HepG2 (cell line): ENCODE results near the gene PLXNA4. TPM values are rescaled to one million over a fixed set of nuclear protein-coding genes. Genes with fewer than 3 reads are reported as not detected.

ENCODE experiments used
- ATAC-seq: fragments of 200-7000 bp; cut with Tn5 transposase; 3 replicates; pipeline ENCODE4 v1.9.1; 2020; ENCODE audit warnings: mild to moderate bottlenecking, moderate library complexity
- BruUV-seq: library from RNA; stranded (reverse); fragments of 400-500 nt; replicated peaks from 2 replicates; lab custom pipeline; 2021; lab: Mats Ljungman, UMichigan
- CTCF ChIA-PET: fragments of 300-600 bp; formaldehyde crosslinking; extraction: SDS; loops from one replicate; lab custom pipeline; 2021; ENCODE audit warnings: low total read pairs, inconsistent platforms, low intra/inter-chr PET ratio; lab: Yijun Ruan, JAX
- POLR2A ChIA-PET: fragments of 350-600 bp; sonication (Branson Sonifier 250); formaldehyde crosslinking; loops from one replicate; lab custom pipeline; 2020; ENCODE audit warnings: antibody characterized with exemption, inconsistent platforms; lab: Yijun Ruan, JAX
- DNase-seq: peaks from one replicate; pipeline ENCODE4 v3.0.0-alpha.2; 2015; ENCODE audit warnings: low spot score
- FAIRE-seq: peaks from 3 replicates; lab custom pipeline; 2011; peaks lifted over from hg19 to GRCh38; lab: Jason Lieb, UNC
- H2AFZ ChIP-seq: one replicate; pipeline ENCODE4 v1.6.1; 2011; ENCODE audit warnings: low read length, inconsistent platforms
- H3K27ac ChIP-seq: fragments of 300-600 bp; 3 replicates; pipeline ENCODE4 v1.8.0; 2011; ENCODE audit warnings: mixed run types, mild to moderate bottlenecking, mixed read lengths, low read length, inconsistent platforms; ENCODE audit not compliant: insufficient read depth; ENCODE audit errors: extremely low read length
- H3K27me3 ChIP-seq, 2 experiments: fragments of 200-600 bp in 1 of 2; 2 replicates in 1 of 2; 3 replicates in 1 of 2; pipeline versions ENCODE4 v1.6.0 to v1.8.0; 2011; ENCODE audit warnings: low read length in 2 of 2, mild to moderate bottlenecking in 2 of 2, moderate library complexity in 2 of 2, inconsistent platforms in 1 of 2; ENCODE audit not compliant: insufficient read depth in 2 of 2, control insufficient read depth in 1 of 2
- H3K36me3 ChIP-seq, 2 experiments: fragments of 200-600 bp in 1 of 2; replicated peaks in 1 of 2; 2 replicates in 1 of 2; 3 replicates in 1 of 2; pipeline versions ENCODE4 v1.5.1 to v1.8.0; 2011; ENCODE audit warnings: low read length in 2 of 2, inconsistent platforms in 1 of 2; ENCODE audit not compliant: insufficient read depth in 2 of 2, control insufficient read depth in 1 of 2
- H3K4me1 ChIP-seq: 2 replicates; pipeline ENCODE4 v1.5.1; 2012; ENCODE audit warnings: low read length, inconsistent platforms; ENCODE audit not compliant: insufficient read depth
- H3K4me2 ChIP-seq: 2 replicates; pipeline ENCODE4 v1.6.0; 2011; ENCODE audit warnings: low read depth, low read length, inconsistent platforms
- H3K4me3 ChIP-seq, 3 experiments: fragments of 200-600 bp in 1 of 3; sonication (generic), shearing (Covaris generic) in 1 of 3; replicated peaks in 1 of 3; 2 replicates each; pipeline ENCODE4 v1.5.1; 2011 to 2016; ENCODE audit warnings: low read length in 3 of 3, inconsistent platforms in 2 of 3, low read depth in 2 of 3, mild to moderate bottlenecking in 2 of 3, control low read depth in 1 of 3, mixed read lengths in 1 of 3; ENCODE audit not compliant: insufficient read depth in 1 of 3
- H3K79me2 ChIP-seq: one replicate; pipeline ENCODE4 v1.6.1; 2011; ENCODE audit warnings: low read length, inconsistent platforms; ENCODE audit not compliant: insufficient read depth
- H3K9ac ChIP-seq: 2 replicates; pipeline ENCODE4 v1.6.0; 2011; ENCODE audit warnings: mild to moderate bottlenecking, low read depth, low read length, inconsistent platforms; ENCODE audit not compliant: insufficient read depth
- H3K9me3 ChIP-seq: 2 replicates; pipeline ENCODE4 v1.5.1; 2012; ENCODE audit warnings: mild to moderate bottlenecking, low read length
- H4K20me1 ChIP-seq: 2 replicates; pipeline ENCODE4 v1.6.0; 2011; ENCODE audit warnings: inconsistent platforms, mild to moderate bottlenecking, low read length, moderate library complexity; ENCODE audit not compliant: insufficient read depth
- KAT7 ChIP-seq: IDR thresholded peaks from 2 replicates; pipeline ENCODE4 v1.6.1; 2018; ENCODE audit warnings: borderline replicate concordance, missing compliant biosample characterization
- SIX1 ChIP-seq: sonication (generic); formaldehyde crosslinking; IDR thresholded peaks from 2 replicates; pipeline ENCODE4 v1.4.0; 2020; ENCODE audit warnings: missing genetic modification reagents, borderline replicate concordance
- ZBTB38 ChIP-seq: sonication (generic); formaldehyde crosslinking; IDR thresholded peaks from 2 replicates; pipeline ENCODE4 v1.5.1; 2020; ENCODE audit warnings: mild to moderate bottlenecking, missing genetic modification reagents
- ZNF12 ChIP-seq: sonication (generic); formaldehyde crosslinking; IDR thresholded peaks from 2 replicates; pipeline ENCODE4 v1.5.0; 2020; ENCODE audit warnings: missing genetic modification reagents
- ZNF335 ChIP-seq: sonication (generic); formaldehyde crosslinking; IDR thresholded peaks from 2 replicates; pipeline ENCODE4 v1.4.0; 2020; ENCODE audit warnings: missing genetic modification reagents
- ZNF350 ChIP-seq: sonication (generic); formaldehyde crosslinking; IDR thresholded peaks from 2 replicates; pipeline ENCODE4 v1.4.0; 2020; ENCODE audit warnings: mild to moderate bottlenecking, low read depth, missing genetic modification reagents, borderline replicate concordance
- ZNF546 ChIP-seq: sonication (generic); formaldehyde crosslinking; conservative IDR thresholded peaks from 2 replicates; pipeline ENCODE4 v1.8.1; 2023; ENCODE audit warnings: mild to moderate bottlenecking, missing genetic modification reagents
- ZNF749 ChIP-seq: sonication (generic); formaldehyde crosslinking; IDR thresholded peaks from 2 replicates; pipeline ENCODE4 v1.8.0; 2022; ENCODE audit warnings: mild to moderate bottlenecking, missing genetic modification reagents, moderate library complexity, borderline replicate concordance
- WGBS: methylation state at CpG from one replicate; pipeline ENCODE4 v1.1.6; 2017; ENCODE audit warnings: low lambda C conversion rate; 5-methylcytosine and 5-hydroxymethylcytosine counted together
- in situ Hi-C: cut with HindIII; loops from 2 replicates; pipeline ENCODE4 v1.10.0; 2017; ENCODE audit warnings: low pct_unique_long_range_greater_than_20kb; ENCODE audit not compliant: extremely low pct_ligation_motif_present
- intact Hi-C: fragments of 100-400 bp; cut with micrococcal nuclease; formaldehyde crosslinking; loops from one replicate; pipeline ENCODE4 v1.10.0; 2022; ENCODE audit not compliant: unreplicated experiment
- polyA plus RNA-seq, 8 experiments: library from polyadenylated mRNA; depleted of rRNA in 3 of 8; stranded (reverse) in 7 of 8; unstranded in 1 of 8; fragments of >200 nt; fragmentation: Illumina TruSeq in 4 of 8; extraction: Trizol in 4 of 8; gene quantifications; 2 replicates each; pipeline versions ENCODE4 v1.2.1 to v1.2.3, GENCODE V29; 2011 to 2016; ENCODE audit warnings: low read depth in 4 of 8, missing spikeins in 1 of 8, mixed read lengths in 1 of 8; ENCODE audit not compliant: insufficient read depth in 1 of 8
- total RNA-seq, 5 experiments: library from RNA; depleted of rRNA; stranded (reverse); fragments of >200 nt; fragmentation: Illumina TruSeq; extraction: Trizol; gene quantifications; 2 replicates each; pipeline ENCODE4 v1.2.3, GENCODE V29; 2016; ENCODE audit warnings: low read depth in 1 of 5
- TF ChIP-seq, protein P1 (sequence below): sonication (generic); formaldehyde crosslinking; IDR thresholded peaks from 2 replicates; pipeline ENCODE4 v1.4.0; 2020; ENCODE audit warnings: missing genetic modification reagents
- TF ChIP-seq, protein P2 (sequence below): sonication (generic); formaldehyde crosslinking; IDR thresholded peaks from 2 replicates; pipeline ENCODE4 v1.4.0; 2020; ENCODE audit warnings: missing genetic modification reagents, mild to moderate bottlenecking, borderline replicate concordance
- TF ChIP-seq, protein P3 (sequence below): sonication (generic); formaldehyde crosslinking; IDR thresholded peaks from 2 replicates; pipeline ENCODE4 v1.9.0; 2021; ENCODE audit warnings: missing genetic modification reagents, borderline replicate concordance

The PLXNA4 gene
- total and polyA plus RNA-seq, 2 of the 13 experiments (the other 11 are each of a cell fraction or from before 2014, with no cell fraction given), result 0.01 to 0.04 TPM

DNA sequence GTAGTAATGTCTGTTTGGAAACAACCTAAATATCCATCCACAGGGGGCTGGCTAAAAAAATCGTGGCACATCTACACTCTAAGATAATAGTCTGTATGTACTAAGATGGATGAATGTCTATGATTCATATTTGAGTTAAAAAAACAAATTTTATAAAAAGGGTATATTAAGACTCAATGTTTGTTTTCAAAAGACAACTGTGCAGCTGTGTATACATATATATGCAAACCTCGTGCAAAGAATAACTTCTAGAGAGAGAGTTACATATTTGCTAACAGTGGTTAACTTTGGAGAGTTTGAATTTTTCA, 323.5 kb downstream of the PLXNA4 start:
- ChIA-PET POLR2A (no interaction called here), CTCF (no interaction called here)
- TF ChIP-seq ZBTB38 (CRISPR knock-in tag) (no peak), ZNF546 (CRISPR knock-in tag) (no peak), ZNF12 (CRISPR knock-in tag) (no peak), ZNF335 (CRISPR knock-in tag) (no peak), SIX1 (CRISPR knock-in tag) (no peak), KAT7 (CRISPR knock-in tag) (no peak), ZNF749 (CRISPR knock-in tag) (no peak), ZNF350 (CRISPR knock-in tag) (no peak)
- TF ChIP-seq, protein P1, sequence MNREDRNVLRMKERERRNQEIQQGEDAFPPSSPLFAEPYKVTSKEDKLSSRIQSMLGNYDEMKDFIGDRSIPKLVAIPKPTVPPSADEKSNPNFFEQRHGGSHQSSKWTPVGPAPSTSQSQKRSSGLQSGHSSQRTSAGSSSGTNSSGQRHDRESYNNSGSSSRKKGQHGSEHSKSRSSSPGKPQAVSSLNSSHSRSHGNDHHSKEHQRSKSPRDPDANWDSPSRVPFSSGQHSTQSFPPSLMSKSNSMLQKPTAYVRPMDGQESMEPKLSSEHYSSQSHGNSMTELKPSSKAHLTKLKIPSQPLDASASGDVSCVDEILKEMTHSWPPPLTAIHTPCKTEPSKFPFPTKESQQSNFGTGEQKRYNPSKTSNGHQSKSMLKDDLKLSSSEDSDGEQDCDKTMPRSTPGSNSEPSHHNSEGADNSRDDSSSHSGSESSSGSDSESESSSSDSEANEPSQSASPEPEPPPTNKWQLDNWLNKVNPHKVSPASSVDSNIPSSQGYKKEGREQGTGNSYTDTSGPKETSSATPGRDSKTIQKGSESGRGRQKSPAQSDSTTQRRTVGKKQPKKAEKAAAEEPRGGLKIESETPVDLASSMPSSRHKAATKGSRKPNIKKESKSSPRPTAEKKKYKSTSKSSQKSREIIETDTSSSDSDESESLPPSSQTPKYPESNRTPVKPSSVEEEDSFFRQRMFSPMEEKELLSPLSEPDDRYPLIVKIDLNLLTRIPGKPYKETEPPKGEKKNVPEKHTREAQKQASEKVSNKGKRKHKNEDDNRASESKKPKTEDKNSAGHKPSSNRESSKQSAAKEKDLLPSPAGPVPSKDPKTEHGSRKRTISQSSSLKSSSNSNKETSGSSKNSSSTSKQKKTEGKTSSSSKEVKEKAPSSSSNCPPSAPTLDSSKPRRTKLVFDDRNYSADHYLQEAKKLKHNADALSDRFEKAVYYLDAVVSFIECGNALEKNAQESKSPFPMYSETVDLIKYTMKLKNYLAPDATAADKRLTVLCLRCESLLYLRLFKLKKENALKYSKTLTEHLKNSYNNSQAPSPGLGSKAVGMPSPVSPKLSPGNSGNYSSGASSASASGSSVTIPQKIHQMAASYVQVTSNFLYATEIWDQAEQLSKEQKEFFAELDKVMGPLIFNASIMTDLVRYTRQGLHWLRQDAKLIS (CRISPR knock-in tag), result no peak
- TF ChIP-seq, protein P2, sequence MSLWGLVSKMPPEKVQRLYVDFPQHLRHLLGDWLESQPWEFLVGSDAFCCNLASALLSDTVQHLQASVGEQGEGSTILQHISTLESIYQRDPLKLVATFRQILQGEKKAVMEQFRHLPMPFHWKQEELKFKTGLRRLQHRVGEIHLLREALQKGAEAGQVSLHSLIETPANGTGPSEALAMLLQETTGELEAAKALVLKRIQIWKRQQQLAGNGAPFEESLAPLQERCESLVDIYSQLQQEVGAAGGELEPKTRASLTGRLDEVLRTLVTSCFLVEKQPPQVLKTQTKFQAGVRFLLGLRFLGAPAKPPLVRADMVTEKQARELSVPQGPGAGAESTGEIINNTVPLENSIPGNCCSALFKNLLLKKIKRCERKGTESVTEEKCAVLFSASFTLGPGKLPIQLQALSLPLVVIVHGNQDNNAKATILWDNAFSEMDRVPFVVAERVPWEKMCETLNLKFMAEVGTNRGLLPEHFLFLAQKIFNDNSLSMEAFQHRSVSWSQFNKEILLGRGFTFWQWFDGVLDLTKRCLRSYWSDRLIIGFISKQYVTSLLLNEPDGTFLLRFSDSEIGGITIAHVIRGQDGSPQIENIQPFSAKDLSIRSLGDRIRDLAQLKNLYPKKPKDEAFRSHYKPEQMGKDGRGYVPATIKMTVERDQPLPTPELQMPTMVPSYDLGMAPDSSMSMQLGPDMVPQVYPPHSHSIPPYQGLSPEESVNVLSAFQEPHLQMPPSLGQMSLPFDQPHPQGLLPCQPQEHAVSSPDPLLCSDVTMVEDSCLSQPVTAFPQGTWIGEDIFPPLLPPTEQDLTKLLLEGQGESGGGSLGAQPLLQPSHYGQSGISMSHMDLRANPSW, result no peak
- TF ChIP-seq, protein P3, sequence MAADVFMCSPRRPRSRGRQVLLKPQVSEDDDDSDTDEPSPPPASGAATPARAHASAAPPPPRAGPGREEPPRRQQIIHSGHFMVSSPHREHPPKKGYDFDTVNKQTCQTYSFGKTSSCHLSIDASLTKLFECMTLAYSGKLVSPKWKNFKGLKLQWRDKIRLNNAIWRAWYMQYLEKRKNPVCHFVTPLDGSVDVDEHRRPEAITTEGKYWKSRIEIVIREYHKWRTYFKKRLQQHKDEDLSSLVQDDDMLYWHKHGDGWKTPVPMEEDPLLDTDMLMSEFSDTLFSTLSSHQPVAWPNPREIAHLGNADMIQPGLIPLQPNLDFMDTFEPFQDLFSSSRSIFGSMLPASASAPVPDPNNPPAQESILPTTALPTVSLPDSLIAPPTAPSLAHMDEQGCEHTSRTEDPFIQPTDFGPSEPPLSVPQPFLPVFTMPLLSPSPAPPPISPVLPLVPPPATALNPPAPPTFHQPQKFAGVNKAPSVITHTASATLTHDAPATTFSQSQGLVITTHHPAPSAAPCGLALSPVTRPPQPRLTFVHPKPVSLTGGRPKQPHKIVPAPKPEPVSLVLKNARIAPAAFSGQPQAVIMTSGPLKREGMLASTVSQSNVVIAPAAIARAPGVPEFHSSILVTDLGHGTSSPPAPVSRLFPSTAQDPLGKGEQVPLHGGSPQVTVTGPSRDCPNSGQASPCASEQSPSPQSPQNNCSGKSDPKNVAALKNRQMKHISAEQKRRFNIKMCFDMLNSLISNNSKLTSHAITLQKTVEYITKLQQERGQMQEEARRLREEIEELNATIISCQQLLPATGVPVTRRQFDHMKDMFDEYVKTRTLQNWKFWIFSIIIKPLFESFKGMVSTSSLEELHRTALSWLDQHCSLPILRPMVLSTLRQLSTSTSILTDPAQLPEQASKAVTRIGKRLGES (CRISPR knock-in tag), result no peak
- no peaks in the 10 kb centered on the region for H4K20me1 ChIP-seq
- H3K4me2 ChIP-seq, result no peak overlapping the region
- 14% methylated on average over 2 of the region's 2 CpGs for WGBS
- no peak for DNase-seq
- H3K9me3 ChIP-seq, result no peaks in the 10 kb centered on the region
- no peak for FAIRE-seq
- BruUV-seq, result no TSS peak
- no peaks in the 10 kb centered on the region; a peak in 1 of 5 replicates for H3K27me3 ChIP-seq
- no peak overlapping the region for H2AFZ ChIP-seq
- no peaks in the 10 kb centered on the region for H3K36me3 ChIP-seq
- no peaks in the 10 kb centered on the region for H3K79me2 ChIP-seq
- H3K9ac ChIP-seq, result no peak overlapping the region
- peaks cover 64% of the 10 kb centered on the region for H3K4me1 ChIP-seq
- intact Hi-C loops (loop anchor here (5.0 kb wide), 3 partner anchors 105 to 395 kb away; no protein-coding TSS in a partner anchor), in situ Hi-C loops (loop anchor here (5.0 to 25.0 kb wide), 2 partner anchors 305 to 565 kb away; no protein-coding TSS in a partner anchor)
- H3K27ac ChIP-seq, result no peak overlapping the region
- no peak overlapping the region for H3K4me3 ChIP-seq
- ATAC-seq, result no peak
